Ovary (tissue), 3 donors: ENCODE data around the gene MAML2.

Experiments
- POLR2A ChIP-seq: fragments of 450-650 bp; IDR thresholded peaks from one replicate; pipeline ENCODE4 v1.6.1; 2017; ENCODE audit warnings: antibody characterized with exemption, mild to moderate bottlenecking, moderate library complexity
- TF ChIP-seq, protein P1 (sequence below), 3 donors: fragments of 450-650 bp in 2 of 3; fragments of 200-600 bp in 1 of 3; IDR thresholded peaks; one replicate each; pipeline versions ENCODE4 v1.5.1 to v1.8.0; 2016 to 2022; ENCODE audit warnings: antibody characterized with exemption in 3 of 3, mild to moderate bottlenecking in 1 of 3
- donor health status: DM: no; HTN: no; CAD: no.

DNA sequence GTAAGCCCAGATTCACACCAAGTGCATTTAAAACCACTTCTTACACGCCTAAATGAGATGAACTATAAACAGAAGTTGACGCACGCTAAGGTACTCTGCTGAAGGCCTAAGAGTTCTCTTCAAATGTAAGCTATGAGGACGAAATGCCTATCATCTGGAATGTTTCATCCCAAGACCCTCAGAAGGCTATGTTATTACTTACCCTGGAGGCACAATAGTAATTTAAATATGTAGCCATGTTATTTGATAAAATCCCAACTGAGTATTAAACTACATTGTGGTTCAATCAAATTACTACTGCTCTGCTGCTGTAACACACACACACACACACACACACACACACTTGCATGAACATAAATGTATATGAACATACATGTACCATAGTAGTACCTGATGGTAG is 47.6 kb downstream of the MAML2 start:
- TF ChIP-seq, protein P1, sequence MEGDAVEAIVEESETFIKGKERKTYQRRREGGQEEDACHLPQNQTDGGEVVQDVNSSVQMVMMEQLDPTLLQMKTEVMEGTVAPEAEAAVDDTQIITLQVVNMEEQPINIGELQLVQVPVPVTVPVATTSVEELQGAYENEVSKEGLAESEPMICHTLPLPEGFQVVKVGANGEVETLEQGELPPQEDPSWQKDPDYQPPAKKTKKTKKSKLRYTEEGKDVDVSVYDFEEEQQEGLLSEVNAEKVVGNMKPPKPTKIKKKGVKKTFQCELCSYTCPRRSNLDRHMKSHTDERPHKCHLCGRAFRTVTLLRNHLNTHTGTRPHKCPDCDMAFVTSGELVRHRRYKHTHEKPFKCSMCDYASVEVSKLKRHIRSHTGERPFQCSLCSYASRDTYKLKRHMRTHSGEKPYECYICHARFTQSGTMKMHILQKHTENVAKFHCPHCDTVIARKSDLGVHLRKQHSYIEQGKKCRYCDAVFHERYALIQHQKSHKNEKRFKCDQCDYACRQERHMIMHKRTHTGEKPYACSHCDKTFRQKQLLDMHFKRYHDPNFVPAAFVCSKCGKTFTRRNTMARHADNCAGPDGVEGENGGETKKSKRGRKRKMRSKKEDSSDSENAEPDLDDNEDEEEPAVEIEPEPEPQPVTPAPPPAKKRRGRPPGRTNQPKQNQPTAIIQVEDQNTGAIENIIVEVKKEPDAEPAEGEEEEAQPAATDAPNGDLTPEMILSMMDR (IDR thresholded peaks at IDR 0.05): no peak
- TF ChIP-seq POLR2A: no peak
